Adipocyte (in vitro differentiated cells): ENCODE data around the gene TRAK1.

Source experiments
- DNase-seq: peaks from one replicate; pipeline ENCODE4 v3.0.0-alpha.2; 2015; ENCODE audit warnings: low read depth
- H3K27me3 ChIP-seq: replicated peaks from 2 replicates; pipeline ENCODE4 v1.7.0; 2013; ENCODE audit warnings: mild to moderate bottlenecking, low read length, moderate library complexity; ENCODE audit not compliant: control insufficient read depth, insufficient read depth
- H3K36me3 ChIP-seq: 2 replicates; pipeline ENCODE4 v1.7.0; 2013; ENCODE audit warnings: low read length, mild to moderate bottlenecking, moderate library complexity; ENCODE audit not compliant: control insufficient read depth, insufficient read depth, severe bottlenecking
- H3K4me1 ChIP-seq: 2 replicates; pipeline ENCODE4 v1.7.0; 2013; ENCODE audit warnings: mild to moderate bottlenecking, low read length, moderate library complexity; ENCODE audit not compliant: control insufficient read depth, insufficient read depth
- H3K4me3 ChIP-seq: 2 replicates; pipeline ENCODE4 v1.7.0; 2013; ENCODE audit warnings: mild to moderate bottlenecking, low read length, moderate library complexity
- H3K9ac ChIP-seq: 2 replicates; pipeline ENCODE4 v1.7.0; 2013; ENCODE audit warnings: mild to moderate bottlenecking, low read length, moderate library complexity
- H3K9me3 ChIP-seq: 2 replicates; pipeline ENCODE4 v1.7.0; 2013; ENCODE audit warnings: mild to moderate bottlenecking, low read length, moderate library complexity; ENCODE audit not compliant: control insufficient read depth

Gene TRAK1

GRCh38 chr3:42265059-42265991 lies 174.2 kb downstream of the TRAK1 start:
- peaks cover 10% of the 10 kb centered on the region for H3K4me1 ChIP-seq
- DNase-seq = no peak
- peaks cover 57% of the 10 kb centered on the region for H3K27me3 ChIP-seq
- H3K36me3 ChIP-seq = no peaks in the 10 kb centered on the region
- H3K9ac ChIP-seq = no peak overlapping the region
- H3K4me3 ChIP-seq = no peak overlapping the region
- no peaks in the 10 kb centered on the region for H3K9me3 ChIP-seq

GRCh38 chr3:42266085-42266484 lies 174.9 kb downstream of the TRAK1 start, which contains the start of gene CCK:
TSS of gene CCK (minus strand) at chr3:42266185. CDS start at chr3:42263630, 2,555 bp downstream.
- DNase-seq = no peak
- Histone ChIP-seq H3K9me3 (peaks cover 3% of the 10 kb centered on the region), H3K4me1 (peaks cover 10% of the 10 kb centered on the region), H3K4me3 (no peak within 1 kb of the TSS), H3K36me3 (no peaks in the 10 kb centered on the region), H3K9ac (no peak within 1 kb of the TSS), H3K27me3 (peaks cover 64% of the 10 kb centered on the region)

GRCh38 chr3:42267878-42268277 lies 176.7 kb downstream of the TRAK1 start:
- H3K36me3 ChIP-seq = no peaks in the 10 kb centered on the region
- no peak overlapping the region for H3K4me3 ChIP-seq
- peaks cover 10% of the 10 kb centered on the region for H3K4me1 ChIP-seq
- no peak overlapping the region for H3K9ac ChIP-seq
- H3K9me3 ChIP-seq = peaks cover 11% of the 10 kb centered on the region
- no peak for DNase-seq
- peaks cover 79% of the 10 kb centered on the region for H3K27me3 ChIP-seq

GRCh38 chr3:42269647-42270046 lies 178.5 kb downstream of the TRAK1 start:
- Histone ChIP-seq H3K36me3 (no peaks in the 10 kb centered on the region), H3K4me1 (no peaks in the 10 kb centered on the region), H3K27me3 (peaks cover 64% of the 10 kb centered on the region), H3K9ac (no peak overlapping the region), H3K9me3 (peaks cover 11% of the 10 kb centered on the region), H3K4me3 (no peak overlapping the region)
- DNase-seq = no peak

GRCh38 chr3:42270561-42270960 lies 179.4 kb downstream of the TRAK1 start:
- H3K9me3 ChIP-seq = peaks cover 11% of the 10 kb centered on the region
- no peak overlapping the region for H3K4me3 ChIP-seq
- DNase-seq = no peak
- H3K36me3 ChIP-seq = no peaks in the 10 kb centered on the region
- H3K9ac ChIP-seq = no peak overlapping the region
- no peaks in the 10 kb centered on the region for H3K4me1 ChIP-seq
- peaks cover 63% of the 10 kb centered on the region for H3K27me3 ChIP-seq

- H3K9ac ChIP-seq = no peak overlapping the region
- no peak overlapping the region for H3K4me3 ChIP-seq
- peaks cover 11% of the 10 kb centered on the region for H3K9me3 ChIP-seq
- no peak for DNase-seq
- peaks cover 67% of the 10 kb centered on the region for H3K27me3 ChIP-seq
- H3K4me1 ChIP-seq = no peaks in the 10 kb centered on the region
- no peaks in the 10 kb centered on the region for H3K36me3 ChIP-seq
Observed at GRCh38 chr3:42271786-42272185, 180.6 kb downstream of the TRAK1 start.

- no peak for DNase-seq
- H3K9ac ChIP-seq = no peak overlapping the region
- no peak overlapping the region for H3K4me3 ChIP-seq
- H3K36me3 ChIP-seq = no peaks in the 10 kb centered on the region
- peaks cover 11% of the 10 kb centered on the region for H3K9me3 ChIP-seq
- peaks cover 57% of the 10 kb centered on the region for H3K27me3 ChIP-seq
- no peaks in the 10 kb centered on the region for H3K4me1 ChIP-seq
Observed at GRCh38 chr3:42273361-42273760, 182.2 kb downstream of the TRAK1 start.

- DNase-seq = no peak
- no peak overlapping the region for H3K4me3 ChIP-seq
- no peaks in the 10 kb centered on the region for H3K4me1 ChIP-seq
- H3K9ac ChIP-seq = no peak overlapping the region
- no peaks in the 10 kb centered on the region for H3K36me3 ChIP-seq
- H3K27me3 ChIP-seq = peaks cover 51% of the 10 kb centered on the region
- peaks cover 11% of the 10 kb centered on the region for H3K9me3 ChIP-seq
Observed at GRCh38 chr3:42274266-42274665, 183.1 kb downstream of the TRAK1 start.

- Histone ChIP-seq H3K27me3 (peaks cover 43% of the 10 kb centered on the region), H3K9ac (no peak overlapping the region), H3K36me3 (no peaks in the 10 kb centered on the region), H3K9me3 (peaks cover 11% of the 10 kb centered on the region), H3K4me3 (no peak overlapping the region), H3K4me1 (no peaks in the 10 kb centered on the region)
- no peak for DNase-seq
Observed at GRCh38 chr3:42275217-42275616, 184.1 kb downstream of the TRAK1 start.
